AG08396 (cell line): ENCODE data around the gene RPS4Y1.
"Not testable (repeated sequence)": the region's sequence is repeated elsewhere in the genome, so short reads cannot be mapped to it uniquely, and the experiment has no call there.

ENCODE experiments used
- DNase-seq: peaks from one replicate; pipeline ENCODE4 v3.0.0; 2012; ENCODE audit warnings: low spot score, mixed read lengths

RPS4Y1 gene

GRCh38 chrY:2841471-2841893 lies at the start of gene RPS4Y1:
Gene RPS4Y1 (plus strand): TSS chrY:2841602. CDS start chrY:2841625, 23 bp downstream.
- no peak for DNase-seq

- DNase-seq = no peak
These were observed 44.4 kb upstream of the RPS4Y1 start for GRCh38 chrY:2796977-2797523.

GRCh38 chrY:2797991-2798390 lies 43.4 kb upstream of the RPS4Y1 start:
- no peak for DNase-seq

GRCh38 chrY:2800246-2800645 lies 41.2 kb upstream of the RPS4Y1 start:
- no peak for DNase-seq

GRCh38 chrY:2817146-2817896 lies 24.1 kb upstream of the RPS4Y1 start:
- not testable (repeated sequence) for DNase-seq

- DNase-seq = no peak
These were observed 16.9 kb upstream of the RPS4Y1 start for GRCh38 chrY:2824471-2824870.

GRCh38 chrY:2828497-2828896 lies 12.9 kb upstream of the RPS4Y1 start:
- no peak for DNase-seq

- no peak for DNase-seq
These were observed 6.2 kb upstream of the RPS4Y1 start for GRCh38 chrY:2835230-2835629.

GRCh38 chrY:2837078-2837477 lies 4.3 kb upstream of the RPS4Y1 start:
- no peak for DNase-seq

GRCh38 chrY:2837932-2838331 lies 3.5 kb upstream of the RPS4Y1 start:
- DNase-seq = no peak

- DNase-seq = no peak
These were observed 5.4 kb downstream of the RPS4Y1 start for GRCh38 chrY:2846791-2847190.

- DNase-seq = no peak
These were observed 7.0 kb downstream of the RPS4Y1 start for GRCh38 chrY:2848384-2848783.

- no peak for DNase-seq
These were observed 8.0 kb downstream of the RPS4Y1 start for GRCh38 chrY:2849368-2849767.

GRCh38 chrY:2854145-2854774 lies 12.9 kb downstream of the RPS4Y1 start:
- DNase-seq = no peak

GRCh38 chrY:2857068-2857467 lies 15.7 kb downstream of the RPS4Y1 start:
- DNase-seq = no peak

- no peak for DNase-seq
These were observed 16.3 kb downstream of the RPS4Y1 start for GRCh38 chrY:2857686-2858085.

- DNase-seq = no peak
These were observed 18.4 kb downstream of the RPS4Y1 start for GRCh38 chrY:2859782-2860181.

GRCh38 chrY:2860511-2860910 lies 19.1 kb downstream of the RPS4Y1 start:
- DNase-seq = no peak

- no peak for DNase-seq
These were observed 25.2 kb downstream of the RPS4Y1 start for GRCh38 chrY:2866581-2866980.

- DNase-seq = no peak
These were observed 26.1 kb downstream of the RPS4Y1 start for GRCh38 chrY:2867469-2867868.

GRCh38 chrY:2868035-2868607 lies 26.7 kb downstream of the RPS4Y1 start:
- DNase-seq = no peak

GRCh38 chrY:2872234-2872633 lies 30.8 kb downstream of the RPS4Y1 start:
- not testable (repeated sequence) for DNase-seq

- no peak for DNase-seq
These were observed 32.8 kb downstream of the RPS4Y1 start for GRCh38 chrY:2874211-2874610.
